A673 (cell line): ENCODE data around the gene PATJ. TPM values are rescaled to one million over a fixed set of nuclear protein-coding genes. Genes with fewer than 3 reads are reported as not detected.
A peak's percentile ranks its signal among the peaks of the same experiment; 100 is the strongest.
"Not testable (repeated sequence)": the region's sequence is repeated elsewhere in the genome, so short reads cannot be mapped to it uniquely, and the experiment has no call there.

Experiments used
- BruUV-seq: library from RNA; stranded (reverse); fragments of 400-500 nt; replicated peaks from 2 replicates; lab custom pipeline; 2021; lab: Mats Ljungman, UMichigan
- CTCF ChIA-PET: fragments of 300-600 bp; sonication (Branson Sonifier 250); formaldehyde crosslinking; loops from one replicate; lab custom pipeline; 2022; ENCODE audit warnings: antibody characterized with exemption; lab: Charles Lee
- POLR2A ChIA-PET: fragments of 300-600 bp; sonication (Branson Sonifier 250); formaldehyde crosslinking; loops from one replicate; lab custom pipeline; 2022; ENCODE audit warnings: antibody characterized with exemption; ENCODE audit not compliant: low non-redundant PET; lab: Charles Lee
- DNase-seq: peaks from one replicate; pipeline ENCODE4 v3.0.0-alpha.2; 2015; ENCODE audit warnings: low spot score
- H3K27ac ChIP-seq: fragments of 200-600 bp; sonication (generic); 2 replicates; pipeline ENCODE4 v1.5.1; 2016; ENCODE audit warnings: mixed run types, low read depth, mild to moderate bottlenecking, mixed read lengths, antibody characterized with exemption, low read length; ENCODE audit not compliant: poor library complexity, severe bottlenecking
- H3K27me3 ChIP-seq: fragments of 200-600 bp; sonication (generic); replicated peaks from 2 replicates; pipeline ENCODE4 v1.6.1; 2017; ENCODE audit warnings: mixed run types, low read depth, mild to moderate bottlenecking, mixed read lengths, antibody characterized with exemption, low read length; ENCODE audit not compliant: insufficient read depth, poor library complexity
- H3K36me3 ChIP-seq: fragments of 200-600 bp; sonication (generic); 2 replicates; pipeline ENCODE4 v1.6.1; 2016; ENCODE audit warnings: mixed run types, mild to moderate bottlenecking, mixed read lengths, antibody characterized with exemption, low read length; ENCODE audit not compliant: insufficient read depth, poor library complexity, severe bottlenecking
- H3K4me1 ChIP-seq: fragments of 200-600 bp; sonication (generic); 2 replicates; pipeline ENCODE4 v1.6.1; 2017; ENCODE audit warnings: mixed run types, mild to moderate bottlenecking, mixed read lengths, antibody characterized with exemption, low read length; ENCODE audit not compliant: insufficient read depth, poor library complexity, severe bottlenecking
- H3K4me3 ChIP-seq: fragments of 200-600 bp; sonication (generic); 2 replicates; pipeline ENCODE4 v1.5.1; 2016; ENCODE audit warnings: low read depth, mixed run types, mild to moderate bottlenecking, mixed read lengths, low read length; ENCODE audit not compliant: poor library complexity, severe bottlenecking
- H3K9me3 ChIP-seq: fragments of 200-600 bp; sonication (generic); 2 replicates; pipeline ENCODE4 v1.6.1; 2016; ENCODE audit warnings: mixed run types, low read depth, mild to moderate bottlenecking, mixed read lengths, antibody characterized with exemption, low read length; ENCODE audit not compliant: poor library complexity, severe bottlenecking
- CTCF ChIP-seq: fragments of 300-800, 200-600 bp; sonication (generic); conservative IDR thresholded peaks from 2 replicates; pipeline ENCODE4 v1.5.1; 2017; ENCODE audit warnings: low read depth, mild to moderate bottlenecking, antibody characterized with exemption, low read length, moderate library complexity, mixed read lengths
- EZH2 ChIP-seq: fragments of 200-600 bp; sonication (generic); IDR thresholded peaks from 2 replicates; pipeline ENCODE4 v1.6.1; 2017; ENCODE audit warnings: borderline replicate concordance, low read depth, mild to moderate bottlenecking, mixed read lengths, antibody characterized with exemption, low read length; ENCODE audit not compliant: poor library complexity, severe bottlenecking
- intact Hi-C: fragments of 100-400 bp; cut with micrococcal nuclease; formaldehyde crosslinking; loops from one replicate; pipeline ENCODE4 v1.10.0; 2022; ENCODE audit not compliant: unreplicated experiment
- total RNA-seq: library from RNA; stranded (reverse); gene quantifications from 2 replicates; pipeline ENCODE4 v1.2.3, GENCODE V29; 2021

The PATJ gene
- total RNA-seq, 1 experiment from 2014 or later, result 6.6 TPM

- Histone ChIP-seq H3K27me3 (no peaks in the 10 kb centered on the region), H3K36me3 (no peaks in the 10 kb centered on the region), H3K4me1 (no peaks in the 10 kb centered on the region), H3K9me3 (no peaks in the 10 kb centered on the region), H3K4me3 (no peak overlapping the region), H3K27ac (no peak overlapping the region)
- TF ChIP-seq CTCF (no peak), EZH2 (no peak)
- CTCF ChIA-PET, result no interaction called here
- no TSS peak for BruUV-seq
- intact Hi-C loops, result no loop called here
- POLR2A ChIA-PET, result interaction anchor here (0.6 kb wide), 1 partner anchor 13 kb away, joined by 3 read pairs; no protein-coding TSS in a partner anchor
- no peak for DNase-seq
These were observed 417.7 kb downstream of the PATJ start for GRCh38 chr1:62159940-62160348.

GRCh38 chr1:62161711-62162110 is 419.4 kb downstream of the PATJ start:
- Histone ChIP-seq H3K4me3 (no peak overlapping the region), H3K4me1 (no peaks in the 10 kb centered on the region), H3K27ac (no peak overlapping the region), H3K36me3 (no peaks in the 10 kb centered on the region), H3K27me3 (no peaks in the 10 kb centered on the region), H3K9me3 (no peaks in the 10 kb centered on the region)
- no peak for DNase-seq
- POLR2A ChIA-PET, result no interaction called here
- no TSS peak for BruUV-seq
- intact Hi-C loops, result no loop called here
- CTCF ChIA-PET, result no interaction called here
- TF ChIP-seq CTCF, result no peak
- TF ChIP-seq EZH2, result no peak

- BruUV-seq, DNase-seq, H3K27ac ChIP-seq, CTCF ChIA-PET, H3K36me3 ChIP-seq, H3K4me1 ChIP-seq, H3K4me3 ChIP-seq, POLR2A ChIA-PET, intact Hi-C loops, H3K9me3 ChIP-seq, H3K27me3 ChIP-seq: not testable (repeated sequence)
These were observed 428.1 kb downstream of the PATJ start for GRCh38 chr1:62170380-62170779.

GRCh38 chr1:62175568-62176179 is 433.4 kb downstream of the PATJ start:
- no TSS peak for BruUV-seq
- peak; percentile 71 for DNase-seq
- POLR2A ChIA-PET, result no interaction called here
- Histone ChIP-seq H3K36me3 (no peaks in the 10 kb centered on the region), H3K9me3 (no peaks in the 10 kb centered on the region), H3K4me1 (no peaks in the 10 kb centered on the region), H3K27me3 (no peaks in the 10 kb centered on the region), H3K4me3 (no peak overlapping the region), H3K27ac (no peak overlapping the region)
- peak; percentile 81 for TF ChIP-seq CTCF
- no peak for TF ChIP-seq EZH2
- intact Hi-C loops, result loop anchor here (1.0 to 5.0 kb wide), 2 partner anchors 232 to 567 kb away; no protein-coding TSS in a partner anchor
- CTCF ChIA-PET, result interaction anchor here (0.6 to 1.6 kb wide), 14 partner anchors 26 to 571 kb away, joined by 3 to 8 read pairs (median 3); no protein-coding TSS in a partner anchor
